Thoracic aorta (tissue), 2 donors: ENCODE data around the gene DYNC1I1. TPM values are rescaled to one million over a fixed set of nuclear protein-coding genes. Genes with fewer than 3 reads are reported as not detected.

ENCODE experiments used
- ATAC-seq: fragments of 150-250 bp; one replicate; pipeline ENCODE4 v1.8.0; 2017; ENCODE audit warnings: low read depth; ENCODE audit not compliant: insufficient number of reproducible peaks, low FRiP score
- DNase-seq: peaks from one replicate; pipeline ENCODE4 v3.0.0-alpha.2; 2020; ENCODE audit warnings: low spot score
- H3K27ac ChIP-seq, 2 donors: fragments of 200-600 bp; sonication (generic); 1 replicate in 1 of 2; 2 replicates in 1 of 2; pipeline ENCODE4 v1.5.1; 2016; ENCODE audit warnings: mild to moderate bottlenecking in 2 of 2, moderate library complexity in 2 of 2
- H3K27me3 ChIP-seq: fragments of 200-600 bp; sonication (generic); replicated peaks from 2 replicates; pipeline ENCODE4 v1.6.0; 2016; ENCODE audit warnings: mild to moderate bottlenecking; ENCODE audit not compliant: insufficient read depth
- H3K36me3 ChIP-seq: fragments of 200-600 bp; sonication (generic); one replicate; pipeline ENCODE4 v1.5.1; 2016
- H3K4me1 ChIP-seq, 2 donors: fragments of 200-600 bp; sonication (generic); 1 replicate in 1 of 2; 2 replicates in 1 of 2; pipeline versions ENCODE4 v1.5.1 to v1.6.0; 2016; ENCODE audit warnings: low read depth in 2 of 2, mild to moderate bottlenecking in 1 of 2; ENCODE audit not compliant: control insufficient read depth in 1 of 2
- H3K4me3 ChIP-seq: fragments of 200-600 bp; sonication (generic); 2 replicates; pipeline ENCODE4 v1.5.1; 2016; ENCODE audit warnings: mild to moderate bottlenecking
- H3K9me3 ChIP-seq: fragments of 200-600 bp; sonication (generic); 2 replicates; pipeline ENCODE4 v1.5.1; 2016
- CTCF ChIP-seq: fragments of 200-600 bp; sonication (generic); IDR thresholded peaks from one replicate; pipeline ENCODE4 v1.5.1; 2019; ENCODE audit warnings: antibody characterized with exemption
- total RNA-seq, 2 donors: library from RNA; depleted of rRNA; stranded (reverse); fragments of >200 nt; gene quantifications; one replicate each; pipeline versions ENCODE4 v1.1.0 to v1.2.3, GENCODE V29; 2016

The DYNC1I1 gene
- total RNA-seq, 2 donors from 2014 or later = 24.6 to 69.1 TPM

DNA sequence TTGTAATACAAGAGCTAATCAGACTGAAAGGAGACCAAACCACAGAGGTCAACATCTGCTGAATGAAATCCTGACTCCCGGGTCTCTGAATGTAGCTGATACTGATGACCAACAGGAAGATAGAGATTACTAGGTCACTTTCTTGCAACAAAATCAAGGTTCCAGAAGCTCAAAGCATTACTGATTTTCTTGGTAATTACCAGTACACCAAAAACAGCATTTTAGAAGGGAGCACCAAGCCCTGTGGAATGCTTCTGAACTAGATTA is 371.8 kb downstream of the DYNC1I1 start:
- no peak overlapping the region for H3K27ac ChIP-seq
- ATAC-seq (no peak), DNase-seq (no peak)
- no peak overlapping the region for H3K4me3 ChIP-seq
- no peak for TF ChIP-seq CTCF
- H3K27me3 ChIP-seq = no peaks in the 10 kb centered on the region
- no peaks in the 10 kb centered on the region for H3K9me3 ChIP-seq
- H3K4me1 ChIP-seq = no peaks in the 10 kb centered on the region
- peaks cover 5% of the 10 kb centered on the region for H3K36me3 ChIP-seq

Other genes with a start within 250 kb of the DYNC1I1 start
- gene PDK4, start 176.0 kb upstream of the DYNC1I1 start, total RNA-seq = 100 to 1,000 TPM in 1 of 2 donors, 10 to 100 TPM in 1; 79.5 to 316 TPM